ENCODE data around the gene TMEM33.

- TF ChIP-seq GABPA (IDR thresholded peaks at IDR 0.05; ENCODE audit: low read depth), result no peak
- no peak for TF ChIP-seq CTCF (IDR thresholded peaks at IDR 0.05; ENCODE audit: insufficient read depth, low read length)
- no peak for TF ChIP-seq POLR2AphosphoS5 (IDR thresholded peaks at IDR 0.05; ENCODE audit: low read depth)
- TF ChIP-seq REST (IDR thresholded peaks at IDR 0.05; ENCODE audit: insufficient replicate concordance, low read depth), result no peak
Measured at GRCh38 chr4:41889317-41889716, 45.9 kb upstream of the TMEM33 start.

Data from HL-60 (cell line).